Adipose tissue (tissue), 3 donors: ENCODE data around the gene PROX1. TPM values are rescaled to one million over a fixed set of nuclear protein-coding genes. Genes with fewer than 3 reads are reported as not detected.

Experiments used
- H3K27ac ChIP-seq: one replicate; pipeline ENCODE4 v1.5.1; 2013; ENCODE audit warnings: low read depth, low read length
- WGBS, 3 donors: extraction: QIAGEN DNeasy Blood & Tissue Kit; methylation state at CpG; one replicate each; pipeline ENCODE4 v1.1.7; 2013; 5-methylcytosine and 5-hydroxymethylcytosine counted together
- polyA plus RNA-seq, 3 donors: library from polyadenylated mRNA; stranded (reverse); fragments of 200-250 nt; gene quantifications; one replicate each; pipeline ENCODE4 v1.2.3, GENCODE V29; 2013
- donor health status: healthy with polysubstance abuse.
- donor health status: Bipolar disorder and iron deficiency.
- donor health status: healthy.

Gene PROX1
- 1 to 10 TPM in 2 of 3 donors, under 1 TPM in 1; 0.49 to 3.6 (median 2.6) TPM for polyA plus RNA-seq

- 0 to 2% (median 1%) methylated on average over 28 to 29 of the region's 29 CpGs for WGBS, 3 donors
- no peak within 1 kb of the TSS for H3K27ac ChIP-seq
Measured at GRCh38 chr1:213987927-213988506, at the start of gene PROX1. Gene PROX1, plus strand, starts transcription at chr1:213987973. Its CDS starts 8,563 bp downstream, at chr1:213996536.

DNA sequence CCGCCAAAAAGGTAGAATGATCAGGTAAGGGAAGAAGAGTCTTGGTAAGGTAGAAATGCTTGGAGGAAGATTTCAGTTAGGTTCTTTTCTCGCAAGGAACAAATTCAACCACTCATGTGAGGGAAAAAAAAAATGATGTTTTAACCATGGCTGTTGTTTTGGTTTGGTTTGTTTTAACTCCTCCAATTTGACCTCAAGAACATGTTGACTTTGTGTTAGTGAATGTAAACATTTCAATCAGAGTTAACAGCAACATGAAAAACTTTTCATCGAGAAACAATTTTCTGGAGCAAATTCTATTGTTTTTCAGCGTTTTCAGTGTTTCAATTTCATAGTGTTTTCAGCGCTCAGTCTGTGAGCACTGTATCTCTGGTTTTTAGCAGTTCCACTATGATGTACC, 49.0 kb upstream of the PROX1 start:
- WGBS, 3 donors = 77 to 90% (median 86%) methylated on average over 5 of the region's 5 CpGs
- no peak overlapping the region for H3K27ac ChIP-seq

DNA sequence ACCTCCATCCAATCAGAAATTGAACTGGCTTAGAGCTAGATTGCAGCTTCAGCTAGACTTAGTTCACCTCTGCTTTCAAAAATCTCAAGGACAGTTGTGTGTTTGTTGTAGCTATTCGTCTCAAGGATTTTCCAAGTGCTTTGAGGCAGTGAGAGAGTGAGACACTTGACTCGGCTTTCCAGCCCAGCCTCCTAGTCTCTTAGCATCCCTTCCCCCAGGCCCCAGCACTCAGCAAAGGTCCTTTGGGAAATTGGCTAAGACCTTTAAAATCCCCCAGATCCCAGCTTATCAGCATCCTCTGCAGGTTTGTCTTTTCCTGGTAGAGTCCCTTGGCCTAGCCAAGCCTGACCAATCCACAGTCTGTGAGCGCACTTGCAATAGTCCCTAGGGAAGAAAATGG, 47.9 kb upstream of the PROX1 start:
- WGBS, 3 donors = 66 to 92% (median 88%) methylated on average over 3 of the region's 3 CpGs
- no peak overlapping the region for H3K27ac ChIP-seq

GRCh38 chr1:213940947-213941346, 46.8 kb upstream of the PROX1 start:
- H3K27ac ChIP-seq = no peak overlapping the region

DNA sequence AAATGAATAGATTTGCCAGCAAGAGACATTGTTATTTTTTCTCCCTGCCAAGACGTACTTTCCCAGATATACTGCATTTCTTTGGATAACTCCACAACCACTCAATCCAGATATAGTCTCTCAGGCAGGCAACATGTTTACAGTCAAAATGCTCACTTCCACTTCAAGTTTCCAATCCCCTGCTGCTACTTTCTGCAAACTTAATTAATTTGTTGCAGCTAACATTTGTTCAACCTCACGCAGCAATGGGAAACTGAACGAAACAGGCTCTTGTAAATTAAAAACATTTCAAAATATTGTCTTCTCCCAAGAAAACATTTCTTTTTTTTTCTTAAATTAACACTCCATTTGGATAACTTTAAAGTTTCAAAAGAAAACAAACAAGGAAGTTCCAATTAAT, 45.7 kb upstream of the PROX1 start:
- H3K27ac ChIP-seq = no peak overlapping the region
- 78 to 86% (median 80%) methylated on average over 3 of the region's 3 CpGs for WGBS, 3 donors

DNA sequence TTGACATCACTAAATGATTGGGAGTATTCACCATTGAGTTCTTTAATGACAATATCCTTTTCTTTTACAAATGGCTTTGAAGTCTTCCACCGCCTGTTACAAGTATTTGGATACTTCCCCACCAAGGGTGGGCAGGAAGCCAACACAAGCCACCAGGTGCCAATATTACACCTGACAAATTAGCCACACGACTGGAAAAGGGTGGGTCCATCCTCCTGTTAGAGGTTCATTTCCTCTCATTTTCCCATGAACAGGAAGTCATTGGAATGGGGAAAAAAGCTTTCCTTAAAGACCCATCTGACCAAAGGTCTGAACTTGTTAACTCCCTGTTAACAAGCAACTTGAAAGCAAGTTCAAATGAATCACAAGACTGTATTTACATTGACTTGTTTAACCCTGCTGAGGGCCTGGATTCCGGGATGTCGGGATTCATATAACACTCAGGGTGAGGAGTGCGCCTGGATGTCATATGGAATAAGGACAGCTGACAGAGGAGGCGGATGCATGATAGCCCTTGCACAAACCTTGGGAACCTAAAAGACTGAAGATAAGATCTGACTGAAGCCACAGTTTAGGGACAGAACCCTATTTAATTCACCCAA, 40.5 kb upstream of the PROX1 start:
- 43 to 52% (median 47%) methylated on average over 6 of the region's 6 CpGs for WGBS, 3 donors
- no peak overlapping the region for H3K27ac ChIP-seq

DNA sequence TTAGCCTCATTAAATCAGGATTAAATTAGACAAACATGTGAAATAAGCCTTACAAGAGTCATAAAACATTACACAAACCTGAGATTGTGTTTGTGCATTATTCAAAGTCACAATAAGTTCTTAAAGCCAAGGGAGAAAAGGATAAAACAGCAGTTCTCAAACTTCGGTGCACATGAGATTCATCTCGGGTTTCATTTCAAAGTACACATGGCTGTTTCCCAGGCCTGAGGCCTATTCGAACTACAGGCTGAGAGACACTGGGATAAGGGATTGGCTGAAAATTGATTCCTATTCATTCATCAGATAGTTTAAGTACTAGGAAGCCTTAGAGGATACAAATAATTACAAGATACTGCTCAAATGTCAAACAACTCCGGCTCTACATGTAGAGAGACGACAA, 35.9 kb upstream of the PROX1 start:
- WGBS, 3 donors = 66 to 84% (median 81%) methylated on average over 5 of the region's 5 CpGs
- H3K27ac ChIP-seq = no peak overlapping the region

- 64 to 83% (median 68%) methylated on average over 8 of the region's 8 CpGs for WGBS, 3 donors
- no peak overlapping the region for H3K27ac ChIP-seq
Measured at GRCh38 chr1:213953806-213954205, 34.0 kb upstream of the PROX1 start.

- WGBS, 3 donors = 48 to 82% (median 81%) methylated on average over 8 of the region's 8 CpGs
- no peak overlapping the region for H3K27ac ChIP-seq
Measured at GRCh38 chr1:213956295-213956770, 31.4 kb upstream of the PROX1 start.

DNA sequence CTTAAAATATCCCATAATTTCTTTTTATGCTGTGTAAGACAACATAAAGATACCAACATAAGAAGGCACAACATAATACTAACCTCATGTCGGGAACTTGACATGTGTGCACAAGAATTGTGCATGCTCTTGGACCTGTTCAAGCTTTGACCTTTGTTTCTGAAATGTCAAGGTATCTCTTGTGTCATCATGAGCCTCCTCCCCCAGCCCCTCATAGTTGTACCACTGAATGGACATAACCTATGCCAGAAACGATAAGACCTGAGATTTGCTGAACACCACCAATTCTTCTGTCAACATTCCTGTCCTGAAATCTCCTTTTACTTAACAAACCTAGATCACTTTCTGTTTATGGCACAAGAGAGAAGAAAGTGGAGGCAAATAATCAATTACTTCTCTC, 29.4 kb upstream of the PROX1 start:
- no peak overlapping the region for H3K27ac ChIP-seq
- WGBS, 3 donors = 67 to 89% (median 88%) methylated on average over 2 of the region's 2 CpGs

DNA sequence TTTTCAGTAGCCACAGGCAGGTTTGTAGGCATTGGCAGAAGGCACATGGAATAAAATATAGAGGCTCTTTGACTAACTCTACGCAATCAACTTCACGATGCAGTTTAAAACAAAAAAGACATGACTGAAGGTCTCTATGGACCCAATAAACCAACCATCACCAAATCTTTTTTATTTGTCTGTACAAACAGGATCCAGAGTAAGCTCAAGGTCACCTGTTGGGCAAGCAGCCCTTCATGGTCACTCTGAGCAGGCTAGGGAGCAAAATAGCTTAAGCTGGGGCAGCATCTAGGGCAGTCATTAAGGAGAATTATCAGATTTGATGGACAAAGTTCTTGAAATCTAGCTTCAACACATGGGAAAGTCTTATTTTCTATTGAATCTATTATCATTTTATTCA, 26.8 kb upstream of the PROX1 start:
- H3K27ac ChIP-seq = no peak overlapping the region
- WGBS, 3 donors = 89 to 94% (median 92%) methylated on average over 2 of the region's 2 CpGs

GRCh38 chr1:213962508-213962907, 25.3 kb upstream of the PROX1 start:
- no peak overlapping the region for H3K27ac ChIP-seq
- WGBS, 3 donors = 92 to 97% (median 97%) methylated on average over 1 of the region's 1 CpG

GRCh38 chr1:213966122-213966521, 21.7 kb upstream of the PROX1 start:
- whole genome bisulfite sequencing, 3 donors = 84 to 96% (median 91%) methylated on average over 5 of the region's 5 CpGs

GRCh38 chr1:213968146-213968825, 19.5 kb upstream of the PROX1 start:
- 80 to 84% (median 81%) methylated on average over 4 of the region's 4 CpGs for WGBS, 3 donors

More at GRCh38 chr1:213966122-213966521, 21.7 kb upstream of the PROX1 start:
- no peak overlapping the region for H3K27ac ChIP-seq

GRCh38 chr1:213969958-213970555, 17.7 kb upstream of the PROX1 start:
- 53 to 80% (median 60%) methylated on average over 2 of the region's 2 CpGs for WGBS, 3 donors
- no peak overlapping the region for H3K27ac ChIP-seq

More at GRCh38 chr1:213968146-213968825, 19.5 kb upstream of the PROX1 start:
- H3K27ac ChIP-seq = no peak overlapping the region

- H3K27ac ChIP-seq = no peak overlapping the region
- 54 to 79% (median 77%) methylated on average over 2 of the region's 2 CpGs for WGBS, 3 donors
Measured at GRCh38 chr1:213972141-213972540, 15.6 kb upstream of the PROX1 start.

DNA sequence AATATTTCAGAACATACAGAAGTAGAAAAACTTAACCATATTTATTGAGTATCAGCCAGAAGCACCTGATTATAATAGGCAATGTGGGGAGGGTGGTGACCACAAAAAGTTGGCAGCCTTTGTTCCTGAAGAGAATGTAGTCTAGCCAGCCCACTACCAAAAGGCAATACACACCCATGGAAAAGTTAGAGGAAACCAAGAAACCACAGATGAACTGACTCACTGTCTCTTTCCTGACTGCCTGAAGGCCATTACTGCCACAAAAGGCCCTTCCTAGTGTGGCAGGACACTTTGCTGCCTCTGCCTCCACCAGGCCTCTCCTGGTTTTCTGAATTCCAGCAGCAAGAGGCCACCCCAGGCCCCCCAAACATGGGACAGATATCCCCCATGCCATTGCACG, 14.6 kb upstream of the PROX1 start:
- WGBS, 3 donors = 84 to 94% (median 94%) methylated on average over 1 of the region's 1 CpG
- no peak overlapping the region for H3K27ac ChIP-seq

DNA sequence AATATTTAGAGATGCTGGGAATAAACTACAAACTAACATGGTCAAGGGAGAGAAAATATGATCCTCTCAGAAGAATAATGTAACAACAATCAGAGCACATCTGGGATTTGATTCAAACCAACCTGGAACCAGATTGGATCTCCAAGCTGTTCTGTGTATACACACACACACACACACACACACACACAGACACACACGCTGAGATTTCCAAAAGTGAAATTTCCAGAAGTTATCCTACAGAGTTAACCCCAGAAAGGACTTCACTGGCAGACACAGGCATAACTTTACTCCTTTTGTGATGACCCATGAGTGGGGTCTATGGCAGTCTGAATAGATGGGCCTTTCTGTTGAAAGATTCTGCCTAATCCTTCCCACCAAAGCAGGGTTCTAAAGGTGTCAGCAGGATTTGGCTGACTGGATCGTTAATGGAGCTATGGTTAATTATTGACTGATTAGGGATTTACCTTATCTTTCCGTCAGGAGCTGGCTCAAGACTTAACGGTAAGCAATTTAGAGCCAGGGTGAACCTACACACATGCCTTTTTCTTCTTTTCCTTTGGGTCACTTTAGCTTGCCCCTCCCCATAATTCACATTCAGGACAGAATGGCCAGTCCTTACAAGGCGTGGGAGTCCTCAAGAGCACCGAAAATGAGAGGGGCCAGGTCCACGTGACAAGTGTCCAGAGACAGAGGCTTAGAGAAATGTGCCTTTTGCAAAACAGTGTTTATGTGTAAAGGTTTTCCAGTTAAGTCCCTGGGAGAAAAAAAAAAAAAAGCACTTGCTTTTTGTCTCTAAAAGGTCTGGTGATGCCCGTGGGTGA, 10.9 kb upstream of the PROX1 start:
- H3K27ac ChIP-seq = no peak overlapping the region
- 19 to 42% (median 34%) methylated on average over 8 of the region's 8 CpGs for WGBS, 3 donors

DNA sequence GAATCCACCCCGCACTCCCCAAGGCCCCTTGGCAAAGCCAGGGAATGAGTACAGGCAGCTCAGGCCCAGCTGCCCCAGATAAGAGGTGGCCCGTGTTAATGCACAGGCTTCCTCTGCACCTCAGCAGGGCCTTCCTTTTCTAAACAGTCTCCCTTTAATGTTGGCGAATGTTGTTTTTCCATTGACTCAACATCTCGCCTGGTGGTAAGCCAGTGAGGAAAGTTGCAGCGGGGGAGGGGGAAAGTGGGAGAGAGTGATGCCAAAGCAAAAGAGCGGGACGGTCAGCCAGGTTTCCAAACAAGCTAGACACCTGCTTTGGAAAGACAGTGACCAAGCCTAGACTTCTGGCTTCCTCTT, 10.3 kb upstream of the PROX1 start:
- 33 to 40% (median 35%) methylated on average over 7 of the region's 7 CpGs for WGBS, 3 donors
- no peak overlapping the region for H3K27ac ChIP-seq
